Forelimb muscle (tissue), 1 donor: ENCODE data around the gene DNAJB9. TPM values are rescaled to one million over a fixed set of nuclear protein-coding genes. Genes with fewer than 3 reads are reported as not detected.

Experiments used
- DNase-seq: peaks from one replicate; pipeline ENCODE4 v3.0.0-alpha.2; 2013; ENCODE audit warnings: low read depth
- polyA plus RNA-seq: library from polyadenylated mRNA; unstranded; fragments of 120-200 nt; gene quantifications from one replicate; pipeline ENCODE4 v1.2.1, GENCODE V29; 2013; ENCODE audit not compliant: insufficient read length

The DNAJB9 gene
- polyA plus RNA-seq, 1 donor = 15.7 TPM

DNA sequence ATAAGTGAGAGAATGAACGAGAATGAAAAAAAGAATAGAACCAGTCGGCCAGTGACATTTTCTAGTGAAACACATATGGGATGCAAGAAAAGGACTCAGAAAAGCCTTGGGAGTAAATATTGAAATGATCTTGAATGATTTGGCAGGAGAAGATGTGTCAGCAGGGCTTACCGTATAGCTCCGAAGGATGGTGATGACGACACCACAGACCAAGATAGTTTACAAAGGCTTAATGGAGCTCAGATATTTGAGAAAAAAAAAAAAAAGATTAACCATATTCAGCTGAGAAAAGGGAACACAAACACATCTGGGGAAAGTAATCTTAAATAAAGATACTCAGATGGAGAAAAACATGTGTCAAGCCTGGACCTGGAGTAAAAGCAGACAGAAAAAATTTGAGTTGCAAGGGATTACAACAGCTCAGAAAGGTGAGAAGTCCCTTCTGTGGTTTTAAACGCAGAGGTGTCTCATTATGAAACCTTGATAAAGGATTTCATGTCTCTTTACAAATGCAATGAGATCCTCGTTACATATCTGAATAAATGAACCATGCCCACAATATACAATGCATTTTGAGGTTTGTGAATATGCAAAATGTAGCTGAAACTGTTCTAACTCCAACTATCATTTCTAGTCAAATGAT is 36.0 kb downstream of the DNAJB9 start:
- DNase-seq = no peak

DNA sequence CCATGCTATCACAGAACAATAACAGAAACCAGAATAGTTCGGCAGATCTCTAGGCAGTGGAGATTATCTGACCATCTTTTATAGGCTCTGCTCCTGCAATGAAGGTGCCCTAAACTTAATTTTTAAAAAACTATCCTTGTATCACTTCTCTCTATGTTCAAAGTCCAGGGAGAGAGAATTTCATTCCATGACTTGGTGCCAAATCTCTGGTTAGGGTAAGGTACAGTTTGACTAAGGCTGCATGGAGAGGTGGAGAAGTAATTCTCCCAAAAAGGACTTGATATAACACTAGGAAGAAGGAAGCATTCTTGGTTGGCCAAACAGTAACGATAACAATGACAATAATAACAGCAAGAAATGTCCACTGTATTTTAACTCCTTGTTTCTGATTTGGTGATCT is 40.0 kb downstream of the DNAJB9 start:
- no peak for DNase-seq

DNA sequence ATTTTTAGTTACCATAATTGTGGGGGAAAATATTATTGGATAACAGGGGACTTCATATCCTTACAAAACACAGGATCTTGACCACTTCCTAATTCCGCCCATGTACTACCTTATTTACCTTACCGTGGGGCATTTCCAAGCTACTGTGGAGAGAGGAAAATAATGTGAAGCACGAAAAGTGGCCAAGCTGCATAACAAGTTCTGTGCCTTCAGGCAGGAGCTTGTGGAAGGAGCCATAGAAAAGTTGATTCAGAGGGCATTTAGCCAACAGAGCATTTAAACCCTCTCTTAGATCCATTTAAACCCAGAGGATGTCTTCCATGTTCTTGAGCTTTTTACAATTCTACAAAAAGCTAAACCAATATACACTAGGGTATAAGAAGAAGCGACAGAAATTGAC is 41.6 kb downstream of the DNAJB9 start:
- DNase-seq = no peak

DNA sequence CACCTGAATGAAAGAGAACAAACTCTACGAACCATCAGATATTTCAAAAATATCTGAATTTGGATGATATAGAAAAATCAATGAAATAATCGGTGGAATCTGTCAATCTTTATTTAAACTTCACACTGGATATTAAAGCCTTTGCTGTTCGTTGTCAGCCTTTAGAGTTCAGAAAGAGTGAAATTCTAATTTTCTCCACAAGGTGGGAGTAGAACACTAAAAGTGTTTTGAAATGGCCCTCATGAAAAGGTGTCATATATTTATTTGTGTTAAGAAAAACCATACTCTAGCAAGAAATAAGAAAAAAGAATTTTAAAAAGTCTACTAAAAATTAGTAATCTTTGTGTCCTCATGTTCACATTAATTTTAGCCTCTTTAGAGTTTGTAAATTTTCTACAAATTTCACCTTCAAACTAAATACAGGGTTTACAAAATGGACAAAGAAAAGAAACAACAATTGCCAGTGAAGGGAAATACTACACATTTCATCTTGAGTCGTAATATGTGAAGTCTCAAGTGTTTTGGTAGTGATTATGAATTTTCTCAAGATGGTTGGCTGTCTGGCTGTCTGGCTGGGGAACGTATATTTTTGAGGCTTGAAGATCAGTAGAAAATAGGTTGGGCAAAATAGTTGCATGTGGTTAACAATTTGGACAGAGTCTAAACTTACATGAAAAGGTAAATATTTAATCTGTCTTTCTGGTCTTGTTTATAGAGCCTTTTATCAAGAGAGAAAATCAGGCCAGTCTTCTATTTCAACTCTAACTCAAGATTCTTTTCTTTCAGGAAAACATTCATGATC is 43.7 kb downstream of the DNAJB9 start:
- DNase-seq = no peak

DNA sequence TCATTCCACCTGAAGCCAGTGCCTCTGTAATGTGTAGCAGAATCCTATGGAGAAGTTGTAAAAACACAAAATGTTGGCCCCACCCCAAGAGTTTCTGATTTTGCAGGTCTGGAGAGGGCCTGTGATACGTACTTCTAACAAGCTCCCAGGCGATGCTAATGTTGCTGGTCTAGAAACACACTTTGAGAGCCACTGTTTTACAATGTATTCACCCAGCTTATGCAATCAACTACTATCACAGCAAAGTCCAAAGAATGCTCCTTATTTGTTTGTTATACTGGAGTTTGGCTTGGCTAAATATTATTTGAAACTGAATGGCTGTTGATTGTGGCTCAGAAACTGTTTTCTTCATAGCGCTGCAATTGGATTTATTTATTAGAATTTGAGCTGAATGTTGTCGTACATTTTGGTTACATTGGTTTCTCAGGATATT is 44.3 kb downstream of the DNAJB9 start:
- DNase-seq = no peak

DNA sequence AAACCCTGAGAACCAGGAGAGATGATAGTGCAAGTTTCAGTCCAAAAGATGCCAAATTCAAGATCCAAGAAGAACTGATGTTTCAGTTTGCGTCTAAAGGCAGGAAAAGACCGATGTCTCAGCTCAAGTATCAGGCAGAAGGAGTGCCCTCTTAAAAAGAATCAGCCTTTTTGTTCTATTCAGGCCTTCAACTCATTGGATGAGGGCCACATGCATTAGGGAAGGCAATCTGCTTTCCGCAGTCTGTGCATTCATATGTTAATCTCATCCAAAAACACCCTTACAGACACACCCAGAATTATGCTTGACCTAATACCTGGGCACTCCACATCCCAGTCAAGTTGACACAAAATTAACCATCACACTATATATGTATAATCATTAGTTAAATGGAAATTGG is 45.2 kb downstream of the DNAJB9 start:
- no peak for DNase-seq

DNA sequence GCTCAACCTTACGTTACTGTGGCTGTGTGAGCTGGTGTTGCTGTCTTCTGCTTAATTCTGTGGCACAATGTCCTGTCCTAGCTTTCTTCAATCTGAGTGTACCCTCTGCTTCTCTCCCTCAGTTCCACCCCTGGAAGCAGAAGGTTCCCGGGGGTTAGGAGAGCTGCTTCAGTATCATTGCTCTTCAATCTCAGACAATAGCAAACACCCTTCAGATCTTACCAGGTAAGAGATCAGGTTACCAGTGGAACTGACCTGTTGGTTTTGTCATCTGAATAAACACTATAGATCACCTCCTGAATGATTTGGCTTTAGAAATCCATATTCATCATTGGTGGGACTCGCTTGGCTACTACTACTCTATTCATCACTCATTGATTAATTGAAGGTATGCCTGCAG is 48.4 kb downstream of the DNAJB9 start:
- DNase-seq = no peak

DNA sequence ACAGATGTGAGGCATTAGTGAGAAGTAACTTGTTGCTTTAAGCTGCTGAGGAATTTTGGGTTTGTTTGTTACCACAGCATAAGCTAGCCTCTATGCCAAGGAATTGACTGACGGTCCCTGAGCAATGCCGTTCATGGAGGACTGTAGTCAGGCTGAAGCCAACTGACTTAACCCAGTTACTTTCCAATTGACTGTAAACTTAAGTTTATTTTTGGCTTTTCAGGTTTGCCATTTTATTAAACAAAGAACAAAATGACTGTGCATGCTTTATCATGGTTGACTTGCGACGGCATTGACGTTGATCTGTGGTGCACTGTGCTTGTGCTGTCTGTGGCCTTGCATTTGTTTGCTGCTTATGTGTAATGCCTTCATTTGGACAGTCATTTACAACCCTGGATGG is 53.5 kb downstream of the DNAJB9 start:
- no peak for DNase-seq

Other genes starting within 250 kb of the DNAJB9 start
- gene NRCAM, start 113.4 kb upstream of the DNAJB9 start, polyA plus RNA-seq = 34.9 TPM
- gene PNPLA8, start 43.7 kb upstream of the DNAJB9 start, polyA plus RNA-seq = 24.8 TPM
- 19.5 TPM for gene THAP5, start 168 bp upstream of the DNAJB9 start, polyA plus RNA-seq